B cell (primary cell): ENCODE measurements around the gene FAM81B.

Experiments used
- EZH2 ChIP-seq: IDR thresholded peaks from 2 replicates; pipeline ENCODE4 v1.6.1; 2012; ENCODE audit warnings: borderline replicate concordance, low read depth, mild to moderate bottlenecking, moderate library complexity, low read length; ENCODE audit not compliant: insufficient read depth, poor library complexity, severe bottlenecking
- TF ChIP-seq, protein P1 (sequence below): fragments of 200-600 bp; IDR thresholded peaks from one replicate; pipeline ENCODE4 v1.8.0; 2022; ENCODE audit warnings: antibody characterized with exemption, mild to moderate bottlenecking

- TF ChIP-seq, protein P1, sequence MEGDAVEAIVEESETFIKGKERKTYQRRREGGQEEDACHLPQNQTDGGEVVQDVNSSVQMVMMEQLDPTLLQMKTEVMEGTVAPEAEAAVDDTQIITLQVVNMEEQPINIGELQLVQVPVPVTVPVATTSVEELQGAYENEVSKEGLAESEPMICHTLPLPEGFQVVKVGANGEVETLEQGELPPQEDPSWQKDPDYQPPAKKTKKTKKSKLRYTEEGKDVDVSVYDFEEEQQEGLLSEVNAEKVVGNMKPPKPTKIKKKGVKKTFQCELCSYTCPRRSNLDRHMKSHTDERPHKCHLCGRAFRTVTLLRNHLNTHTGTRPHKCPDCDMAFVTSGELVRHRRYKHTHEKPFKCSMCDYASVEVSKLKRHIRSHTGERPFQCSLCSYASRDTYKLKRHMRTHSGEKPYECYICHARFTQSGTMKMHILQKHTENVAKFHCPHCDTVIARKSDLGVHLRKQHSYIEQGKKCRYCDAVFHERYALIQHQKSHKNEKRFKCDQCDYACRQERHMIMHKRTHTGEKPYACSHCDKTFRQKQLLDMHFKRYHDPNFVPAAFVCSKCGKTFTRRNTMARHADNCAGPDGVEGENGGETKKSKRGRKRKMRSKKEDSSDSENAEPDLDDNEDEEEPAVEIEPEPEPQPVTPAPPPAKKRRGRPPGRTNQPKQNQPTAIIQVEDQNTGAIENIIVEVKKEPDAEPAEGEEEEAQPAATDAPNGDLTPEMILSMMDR = no peak
- TF ChIP-seq EZH2 = no peak
Observed at GRCh38 chr5:95471487-95471886, 80.3 kb downstream of the FAM81B start.
